Activated CD4-positive, alpha-beta T cell treated with anti-CD3 and anti-CD28 coated beads for 48 hours (primary cell): Measurements from ENCODE around the gene PCLO.
"Not testable (repeated sequence)": the region's sequence is repeated elsewhere in the genome, so short reads cannot be mapped to it uniquely, and the experiment has no call there.

Experiments used
- DNase-seq: peaks from one replicate; pipeline ENCODE4 v3.0.0-alpha.2; 2020

The PCLO gene

DNA sequence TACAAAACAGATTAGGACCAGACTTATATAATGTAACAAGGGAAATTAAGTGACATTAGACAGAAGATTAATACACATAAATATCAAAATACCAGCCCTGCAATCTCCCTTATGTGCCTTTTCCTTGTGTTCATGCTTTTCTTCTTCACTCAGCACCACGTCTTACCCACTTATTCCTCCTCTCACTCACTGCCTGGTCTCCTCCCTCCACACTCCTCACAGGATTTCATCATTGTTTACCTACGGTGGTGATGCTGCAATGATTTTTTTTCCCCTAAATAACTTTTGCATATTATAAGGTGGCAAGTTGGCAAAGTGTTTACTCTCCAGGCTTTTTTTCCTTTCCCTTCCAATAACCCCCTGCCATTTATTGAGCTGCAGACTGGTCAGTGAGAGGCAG lies 203.2 kb downstream of the PCLO start:
- no peak for DNase-seq

DNA sequence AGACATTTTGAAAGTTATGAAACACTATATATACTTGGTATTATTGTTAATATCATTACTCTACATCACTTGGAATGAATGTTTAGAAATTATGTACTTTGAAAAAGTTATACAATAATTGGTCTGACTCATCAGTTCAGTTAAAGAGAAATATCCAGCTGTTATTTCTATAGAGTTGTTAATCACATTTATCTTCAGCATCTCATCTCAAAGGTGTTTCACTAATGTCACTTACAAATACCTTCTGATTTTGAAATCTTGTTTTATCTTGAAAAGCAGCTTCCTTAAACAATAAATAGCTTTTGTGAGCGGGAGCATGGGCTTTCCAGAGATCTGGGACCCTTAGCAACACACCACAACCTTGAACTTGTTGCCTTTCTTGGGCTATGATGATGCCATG lies 205.2 kb downstream of the PCLO start:
- DNase-seq: no peak

DNA sequence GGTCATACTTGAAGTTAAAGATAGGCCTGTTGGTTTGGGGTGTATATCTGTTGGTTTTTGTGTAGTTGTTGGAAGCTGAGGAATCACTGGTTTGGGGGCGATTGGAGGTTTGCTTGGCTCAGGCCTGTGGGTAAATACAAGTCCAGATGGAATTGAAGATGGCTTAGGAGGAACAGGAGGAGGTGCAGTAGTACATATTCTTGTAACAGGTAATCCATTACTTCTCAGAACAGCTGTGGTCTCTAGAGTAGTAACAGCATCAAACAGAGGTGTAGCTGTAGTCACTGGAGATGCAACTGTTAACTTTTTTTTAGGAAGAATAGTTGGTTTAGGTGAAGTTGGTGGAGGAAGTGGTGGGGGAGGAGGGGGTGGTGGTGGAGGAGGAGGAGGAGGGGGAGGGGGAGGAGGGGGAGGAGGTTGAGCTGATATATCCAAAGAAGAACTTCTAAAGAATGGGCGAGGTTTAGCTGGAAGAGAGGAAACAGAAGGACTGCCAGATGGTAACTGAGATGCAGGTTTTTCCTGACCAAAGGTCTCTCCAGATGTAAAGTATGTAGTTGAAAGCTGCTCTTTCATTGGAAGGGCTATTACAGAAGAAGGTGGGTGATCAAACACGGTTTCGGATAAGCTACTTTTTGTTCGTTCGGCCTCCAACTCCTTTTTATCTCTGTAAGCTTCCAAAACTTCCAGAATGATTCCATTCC lies 209.2 kb downstream of the PCLO start:
- DNase-seq: no peak

DNA sequence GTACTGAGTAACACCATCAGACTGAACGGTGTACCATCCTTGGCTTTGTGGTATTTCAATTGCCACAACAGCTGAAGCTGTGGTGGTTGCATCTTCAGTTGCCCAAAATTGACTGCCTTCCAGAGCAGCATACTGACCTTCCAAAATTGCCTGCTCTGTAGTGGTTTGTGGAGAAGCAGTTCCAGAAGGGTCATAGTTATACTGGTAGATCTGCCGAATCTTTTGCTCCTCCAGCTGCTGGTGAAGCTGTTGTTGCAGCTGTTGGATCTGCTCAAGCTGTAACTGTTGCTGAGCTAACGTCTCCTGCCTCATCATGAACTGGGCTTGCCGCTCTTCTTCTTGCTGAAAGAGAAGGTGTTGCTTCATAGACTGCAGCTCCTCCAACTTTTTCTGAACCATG lies 212.2 kb downstream of the PCLO start:
- DNase-seq: no peak

GRCh38 chr7:82945480-82945879 lies 217.2 kb downstream of the PCLO start:
- DNase-seq: no peak

- DNase-seq: no peak
These were observed 217.6 kb downstream of the PCLO start for GRCh38 chr7:82945056-82945455.

DNA sequence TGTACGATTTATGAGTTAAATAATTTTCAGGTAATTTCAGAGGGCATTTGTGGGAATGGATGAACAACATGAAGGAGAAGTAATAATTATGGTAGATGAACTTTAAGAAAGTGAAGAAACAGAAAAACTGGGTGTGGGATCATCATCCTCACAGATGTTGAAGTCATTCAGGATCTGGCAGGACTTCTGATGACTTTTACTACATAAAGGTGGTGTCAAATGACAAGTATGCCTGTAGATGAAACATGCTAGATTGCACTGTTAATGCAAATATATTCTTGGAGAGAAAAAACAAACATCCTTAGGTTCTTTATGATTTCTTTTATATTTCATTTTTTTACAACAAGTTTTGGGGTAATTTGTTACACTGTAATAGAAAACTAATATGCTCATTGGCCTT lies 230.2 kb downstream of the PCLO start:
- no peak for DNase-seq

DNA sequence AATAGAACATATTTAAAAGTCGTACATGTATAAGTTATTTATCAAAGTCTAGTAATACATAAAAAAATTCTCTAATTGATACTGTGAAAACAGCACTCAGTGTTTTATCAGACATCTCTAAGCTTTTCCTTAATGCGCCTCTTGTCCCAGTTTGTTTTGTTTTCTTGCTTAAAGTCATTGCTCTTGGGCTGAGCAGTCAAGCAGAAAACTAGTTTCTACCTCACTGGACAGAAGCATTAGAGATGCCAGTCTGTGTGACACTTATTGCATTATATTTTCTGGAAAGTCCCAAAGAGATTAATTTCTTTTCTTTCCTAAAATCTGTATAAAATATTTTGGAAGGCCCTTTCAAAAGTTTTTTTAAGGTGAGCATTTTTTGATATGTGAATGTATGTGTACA lies 236.2 kb downstream of the PCLO start:
- no peak for DNase-seq

- DNase-seq: no peak
These were observed 237.4 kb downstream of the PCLO start for GRCh38 chr7:82925331-82925730.

DNA sequence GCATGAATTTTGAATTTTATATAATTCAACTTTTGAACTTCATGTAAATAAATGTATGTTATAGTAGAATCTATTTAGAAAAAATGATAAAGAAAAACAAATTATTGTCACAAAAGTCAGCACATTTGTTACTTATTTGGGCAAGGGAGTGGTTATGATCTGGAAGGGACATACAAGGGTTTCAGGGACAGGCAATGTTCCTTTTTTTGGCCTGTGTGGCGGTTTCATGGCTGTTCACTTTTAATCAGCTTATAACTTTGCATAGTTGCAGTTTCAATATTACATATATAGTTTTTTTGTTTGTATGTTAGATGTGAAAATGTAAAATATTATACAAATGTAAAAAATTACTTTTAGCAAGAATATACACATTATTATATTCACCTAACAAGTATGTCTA lies 256.2 kb downstream of the PCLO start:
- DNase-seq: no peak

GRCh38 chr7:82904871-82905270 lies 257.8 kb downstream of the PCLO start:
- no peak for DNase-seq

- DNase-seq: not testable (repeated sequence)
These were observed 261.6 kb downstream of the PCLO start for GRCh38 chr7:82901098-82901497.

GRCh38 chr7:82897500-82897899 lies 265.2 kb downstream of the PCLO start:
- no peak for DNase-seq

DNA sequence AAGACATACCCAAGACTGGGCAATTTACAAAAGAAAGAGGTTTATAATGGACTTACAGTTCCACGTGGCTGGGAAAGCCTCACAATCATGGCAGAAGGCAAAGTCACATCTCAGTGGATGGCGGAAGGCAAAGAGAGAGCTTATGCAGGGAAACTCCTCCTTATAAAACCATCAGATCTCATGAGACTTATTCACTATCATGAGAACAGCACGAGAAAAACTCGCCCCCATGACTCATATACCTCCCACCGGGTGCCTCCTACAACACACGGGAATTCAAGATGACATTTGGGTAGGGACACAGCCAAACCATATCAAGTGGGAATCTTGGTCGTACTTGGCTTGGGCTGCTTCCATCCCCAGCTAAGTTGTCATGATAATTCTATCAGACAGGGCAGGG lies 268.3 kb downstream of the PCLO start:
- DNase-seq: not testable (repeated sequence)

DNA sequence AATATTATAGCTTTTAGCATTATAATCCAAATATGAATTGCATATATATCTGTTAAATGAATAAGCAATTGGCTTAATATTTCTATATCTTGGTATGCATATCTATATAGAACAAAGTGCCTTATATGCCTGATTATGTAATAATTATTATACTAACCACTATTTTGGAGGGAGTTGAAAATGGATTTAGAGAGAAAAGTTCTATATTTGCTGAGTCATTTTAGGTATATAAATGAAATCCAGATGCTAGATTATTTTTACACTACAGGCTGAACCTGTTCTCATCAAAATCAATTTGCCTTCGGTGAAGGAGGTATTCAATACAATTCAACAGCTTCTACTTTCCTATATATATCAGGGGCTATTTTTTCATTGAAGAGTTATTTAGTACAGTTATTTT lies 276.4 kb downstream of the PCLO start:
- DNase-seq: no peak

- DNase-seq: no peak
These were observed 296.8 kb downstream of the PCLO start for GRCh38 chr7:82865856-82866255.

DNA sequence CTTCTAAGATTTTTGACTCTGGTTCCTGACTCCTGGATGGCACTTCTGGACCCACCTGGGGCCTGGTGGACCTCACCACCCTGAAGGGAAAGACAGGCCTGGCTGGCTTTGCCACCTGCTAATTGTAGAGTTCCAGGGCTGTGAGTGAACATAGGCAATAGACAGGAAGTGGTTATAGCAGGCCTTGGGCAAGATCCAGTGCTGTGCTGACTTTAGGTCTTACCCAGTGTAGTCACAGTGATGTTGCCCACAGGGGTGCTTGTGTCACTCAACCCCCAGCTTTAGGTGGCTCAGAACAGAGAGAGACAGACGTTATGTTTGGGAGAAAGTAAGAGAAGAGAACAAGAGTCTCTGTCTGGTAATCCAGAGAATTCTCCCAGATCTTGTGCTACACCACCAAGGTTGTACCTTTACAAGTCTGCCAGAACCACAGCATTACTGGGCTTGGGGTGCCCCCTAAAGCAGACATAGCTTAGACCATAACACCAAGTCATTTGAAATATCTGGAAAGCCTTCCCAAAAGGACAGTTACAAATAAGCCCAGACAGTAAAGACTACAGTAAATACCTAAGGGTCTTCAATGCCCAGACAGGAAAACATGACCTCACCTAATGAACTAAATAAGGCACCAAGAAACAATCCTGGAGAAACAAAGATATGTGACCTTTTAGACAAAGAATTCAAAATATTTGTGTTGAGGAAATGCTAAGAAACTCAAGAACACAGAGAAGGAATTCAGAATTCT lies 303.4 kb downstream of the PCLO start:
- no peak for DNase-seq

DNA sequence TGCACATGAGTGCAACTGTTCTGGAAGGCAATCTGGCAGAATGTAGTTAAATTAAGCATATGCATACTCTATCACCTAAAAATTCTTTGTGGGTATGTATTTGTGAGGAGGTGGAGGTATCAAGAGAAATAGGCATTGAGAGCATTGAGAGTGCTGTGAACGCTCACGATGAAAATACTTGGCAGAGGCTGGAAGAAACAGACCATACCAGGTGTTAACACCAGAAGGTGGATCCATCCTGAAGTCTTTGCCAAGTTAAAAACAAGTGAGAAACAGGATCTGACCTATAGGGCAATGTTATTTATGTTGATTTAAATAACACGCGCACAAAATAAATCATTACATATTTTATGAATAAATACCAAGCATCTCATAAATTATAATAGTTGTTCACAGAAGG lies 311.6 kb downstream of the PCLO start:
- DNase-seq: no peak

DNA sequence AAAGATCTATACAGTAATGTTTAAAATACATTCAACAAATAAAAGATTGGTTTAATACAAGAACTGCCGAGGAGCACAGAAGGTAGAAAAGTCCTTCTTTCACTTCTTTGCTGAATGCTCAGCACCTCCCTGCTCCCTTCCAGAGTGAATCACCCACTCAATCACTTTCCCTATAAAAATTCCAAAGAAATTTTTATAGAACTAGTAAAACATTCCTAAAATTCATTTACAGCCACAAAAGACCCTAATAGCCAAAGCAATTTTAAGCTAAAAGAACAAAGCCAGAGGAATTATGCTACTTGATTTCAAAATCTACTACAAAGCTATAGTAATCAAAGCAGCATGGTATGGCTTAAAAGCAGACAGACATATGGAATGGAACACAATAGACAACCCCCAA lies 320.9 kb downstream of the PCLO start:
- no peak for DNase-seq

DNA sequence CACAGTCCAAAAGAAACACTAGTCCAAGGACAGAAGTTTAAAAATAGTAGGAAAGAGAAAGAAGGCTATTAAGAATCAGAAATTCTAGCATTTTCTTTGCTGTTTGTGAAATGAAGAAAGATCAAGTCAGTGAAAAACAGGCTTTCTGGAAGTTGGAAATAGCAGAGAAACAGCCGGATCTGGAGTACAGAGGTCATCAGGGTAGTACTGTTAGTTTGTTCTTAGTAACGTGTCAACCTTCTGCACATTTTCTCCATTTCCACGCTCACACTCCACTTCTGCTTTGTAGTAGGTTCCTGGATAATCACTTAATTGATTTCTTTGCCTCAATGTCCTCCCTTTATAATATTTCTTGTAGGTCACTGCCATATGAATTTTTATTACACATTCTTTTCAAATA lies 322.6 kb downstream of the PCLO start:
- no peak for DNase-seq

GRCh38 chr7:82839555-82839954 lies 323.1 kb downstream of the PCLO start:
- DNase-seq: no peak

GRCh38 chr7:82839063-82839462 lies 323.6 kb downstream of the PCLO start:
- no peak for DNase-seq

GRCh38 chr7:82838314-82838713 lies 324.4 kb downstream of the PCLO start:
- DNase-seq: no peak

DNA sequence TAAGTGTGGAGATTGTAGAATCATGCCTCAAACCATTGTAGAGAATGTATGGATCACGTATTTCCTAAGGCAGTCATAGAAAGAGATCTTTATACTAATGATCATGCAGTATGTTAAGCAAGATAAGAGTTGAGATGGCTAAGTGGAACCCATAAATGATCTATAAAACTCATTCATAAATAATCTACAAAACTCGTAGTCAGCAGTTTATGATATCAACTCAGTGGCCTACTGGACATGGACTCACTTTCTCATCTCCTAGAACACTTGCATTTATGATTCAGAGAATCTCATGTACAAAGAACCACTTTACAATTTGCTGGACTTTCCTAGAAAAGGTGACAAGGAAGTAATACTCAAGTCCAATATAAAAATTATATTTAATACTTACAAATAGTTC lies 339.6 kb downstream of the PCLO start:
- no peak for DNase-seq

DNA sequence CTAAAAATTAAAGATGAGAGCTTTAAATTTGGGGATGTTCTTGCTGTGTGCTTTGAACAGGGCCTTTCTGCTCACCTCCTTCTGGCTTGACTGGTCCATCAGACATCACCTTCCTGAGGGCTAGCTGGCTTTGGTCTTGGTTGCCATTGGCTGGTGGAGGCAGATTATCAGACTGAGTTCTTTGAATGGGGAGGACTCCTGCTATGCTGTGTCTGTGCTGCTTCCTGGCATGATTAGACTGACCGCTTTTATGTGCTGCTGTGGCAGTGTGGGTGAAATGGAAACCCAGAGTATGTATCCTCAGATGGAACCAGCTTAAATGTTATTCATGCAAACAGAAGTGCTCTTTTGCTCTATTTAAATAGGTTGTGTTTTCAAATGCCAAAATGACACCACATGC lies 341.6 kb downstream of the PCLO start:
- DNase-seq: no peak
